ENCODE results near the gene KCNQ1. TPM values are rescaled to one million over a fixed set of nuclear protein-coding genes. Genes with fewer than 3 reads are reported as not detected.

The KCNQ1 gene
- total and polyA plus RNA-seq, 2 of the 13 experiments (the other 11 are each of a cell fraction or from before 2014, with no cell fraction given) = 0.02 to 0.08 TPM

GRCh38 chr11:2699185-2699530, 254.3 kb downstream of the KCNQ1 start (continued):
- TF ChIP-seq, protein P1, sequence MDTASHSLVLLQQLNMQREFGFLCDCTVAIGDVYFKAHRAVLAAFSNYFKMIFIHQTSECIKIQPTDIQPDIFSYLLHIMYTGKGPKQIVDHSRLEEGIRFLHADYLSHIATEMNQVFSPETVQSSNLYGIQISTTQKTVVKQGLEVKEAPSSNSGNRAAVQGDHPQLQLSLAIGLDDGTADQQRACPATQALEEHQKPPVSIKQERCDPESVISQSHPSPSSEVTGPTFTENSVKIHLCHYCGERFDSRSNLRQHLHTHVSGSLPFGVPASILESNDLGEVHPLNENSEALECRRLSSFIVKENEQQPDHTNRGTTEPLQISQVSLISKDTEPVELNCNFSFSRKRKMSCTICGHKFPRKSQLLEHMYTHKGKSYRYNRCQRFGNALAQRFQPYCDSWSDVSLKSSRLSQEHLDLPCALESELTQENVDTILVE (CRISPR knock-in tag; IDR thresholded peaks at IDR 0.05) = no peak
- TF ChIP-seq, protein P2, sequence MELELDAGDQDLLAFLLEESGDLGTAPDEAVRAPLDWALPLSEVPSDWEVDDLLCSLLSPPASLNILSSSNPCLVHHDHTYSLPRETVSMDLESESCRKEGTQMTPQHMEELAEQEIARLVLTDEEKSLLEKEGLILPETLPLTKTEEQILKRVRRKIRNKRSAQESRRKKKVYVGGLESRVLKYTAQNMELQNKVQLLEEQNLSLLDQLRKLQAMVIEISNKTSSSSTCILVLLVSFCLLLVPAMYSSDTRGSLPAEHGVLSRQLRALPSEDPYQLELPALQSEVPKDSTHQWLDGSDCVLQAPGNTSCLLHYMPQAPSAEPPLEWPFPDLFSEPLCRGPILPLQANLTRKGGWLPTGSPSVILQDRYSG (CRISPR knock-in tag; IDR thresholded peaks at IDR 0.05) = no peak
- TF ChIP-seq HMGA1 (CRISPR knock-in tag; conservative IDR thresholded peaks at IDR 0.05) = no peak
- TF ChIP-seq, protein P3, sequence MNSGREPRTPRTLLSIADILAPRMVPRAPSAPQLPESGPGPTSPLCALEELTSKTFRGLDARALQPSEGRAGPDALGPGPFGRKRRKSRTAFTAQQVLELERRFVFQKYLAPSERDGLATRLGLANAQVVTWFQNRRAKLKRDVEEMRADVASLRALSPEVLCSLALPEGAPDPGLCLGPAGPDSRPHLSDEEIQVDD (CRISPR knock-in tag; IDR thresholded peaks at IDR 0.05; ENCODE audit: borderline replicate concordance) = no peak
- TF ChIP-seq ZNF629 (CRISPR knock-in tag; conservative IDR thresholded peaks at IDR 0.05) = no peak
- TF ChIP-seq, protein P4, sequence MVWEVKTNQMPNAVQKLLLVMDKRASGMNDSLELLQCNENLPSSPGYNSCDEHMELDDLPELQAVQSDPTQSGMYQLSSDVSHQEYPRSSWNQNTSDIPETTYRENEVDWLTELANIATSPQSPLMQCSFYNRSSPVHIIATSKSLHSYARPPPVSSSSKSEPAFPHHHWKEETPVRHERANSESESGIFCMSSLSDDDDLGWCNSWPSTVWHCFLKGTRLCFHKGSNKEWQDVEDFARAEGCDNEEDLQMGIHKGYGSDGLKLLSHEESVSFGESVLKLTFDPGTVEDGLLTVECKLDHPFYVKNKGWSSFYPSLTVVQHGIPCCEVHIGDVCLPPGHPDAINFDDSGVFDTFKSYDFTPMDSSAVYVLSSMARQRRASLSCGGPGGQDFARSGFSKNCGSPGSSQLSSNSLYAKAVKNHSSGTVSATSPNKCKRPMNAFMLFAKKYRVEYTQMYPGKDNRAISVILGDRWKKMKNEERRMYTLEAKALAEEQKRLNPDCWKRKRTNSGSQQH (CRISPR knock-in tag; IDR thresholded peaks at IDR 0.05; ENCODE audit: low read depth) = no peak
- peak; percentile 76 for TF ChIP-seq AGO1 (IDR thresholded peaks at IDR 0.05; ENCODE audit: low read depth, low read length, poor library complexity, severe bottlenecking)
- TF ChIP-seq ZNF143 (CRISPR knock-in tag; IDR thresholded peaks at IDR 0.05) = no peak
- no peak for TF ChIP-seq ETV6 (CRISPR knock-in tag; conservative IDR thresholded peaks at IDR 0.05)
- no peak for TF ChIP-seq ZNF75D (CRISPR knock-in tag; IDR thresholded peaks at IDR 0.05; ENCODE audit: borderline replicate concordance)
- no peak for TF ChIP-seq HDAC6 (IDR thresholded peaks at IDR 0.05; ENCODE audit: low read depth, low read length)
- TF ChIP-seq TGIF2 (CRISPR knock-in tag; IDR thresholded peaks at IDR 0.05) = peak; percentile 49; the same call in 1 of the 2 replicates
- TF ChIP-seq CREM (IDR thresholded peaks at IDR 0.05) = no peak
- no peak for TF ChIP-seq CREM (CRISPR knock-in tag; IDR thresholded peaks at IDR 0.05)
- no peak for TF ChIP-seq ZNF616 (CRISPR knock-in tag; IDR thresholded peaks at IDR 0.05; ENCODE audit: low read depth)
- TF ChIP-seq ZNF232 (CRISPR knock-in tag; IDR thresholded peaks at IDR 0.05; ENCODE audit: borderline replicate concordance) = no peak
- TF ChIP-seq U2AF2 (IDR thresholded peaks at IDR 0.05; ENCODE audit: low read depth, low read length) = no peak
- TF ChIP-seq ZNF772 (CRISPR knock-in tag; IDR thresholded peaks at IDR 0.05) = no peak
- TF ChIP-seq HOXA5 (CRISPR knock-in tag; IDR thresholded peaks at IDR 0.05) = no peak
- 0 out of 2 replicates have a peak, but pooled peaks have one; percentile 29 for TF ChIP-seq MTA1 (CRISPR knock-in tag; IDR thresholded peaks at IDR 0.05; ENCODE audit: borderline replicate concordance)
- no peak for TF ChIP-seq KDM5B (CRISPR knock-in tag; IDR thresholded peaks at IDR 0.05; ENCODE audit: borderline replicate concordance)
- TF ChIP-seq TIGD3 (CRISPR knock-in tag; IDR thresholded peaks at IDR 0.05; ENCODE audit: borderline replicate concordance) = no peak
- no peak for TF ChIP-seq ZNF766 (CRISPR knock-in tag; IDR thresholded peaks at IDR 0.05; ENCODE audit: borderline replicate concordance)
- TF ChIP-seq PBX3 (CRISPR knock-in tag; IDR thresholded peaks at IDR 0.05; ENCODE audit: borderline replicate concordance) = no peak
- TF ChIP-seq ZNF530 (CRISPR knock-in tag; IDR thresholded peaks at IDR 0.05; ENCODE audit: low read depth) = no peak
- no peak for TF ChIP-seq CEBPB (IDR thresholded peaks at IDR 0.05; ENCODE audit: borderline replicate concordance, low read depth, low read length)
- TF ChIP-seq ZNF331 (CRISPR knock-in tag; IDR thresholded peaks at IDR 0.05) = no peak

All from HepG2 (cell line).